Stimulated activated CD8-positive, alpha-beta memory T cell treated with anti-CD3 and anti-CD28 coated beads, Interleukin-12 subunit alpha, Interleukin-12 subunit beta, amount 100 ng/mL, for 1 hour (primary cell): ENCODE data around the gene NDC80.
A peak's percentile ranks its signal among the peaks of the same experiment; 100 is the strongest.
"Not testable (repeated sequence)": the region's sequence is repeated elsewhere in the genome, so short reads cannot be mapped to it uniquely, and the experiment has no call there.

Experiments
- DNase-seq: peaks from one replicate; pipeline ENCODE4 v3.0.0-alpha.2; 2020; ENCODE audit warnings: low read depth

The NDC80 gene

GRCh38 chr18:2571200-2572170, at the start of gene NDC80, which contains the start of gene METTL4:
NDC80 (plus strand) TSS chr18:2571557; CDS start chr18:2572986, 1,429 bp downstream.
METTL4 (minus strand) TSS chr18:2571505; CDS start chr18:2567216, 4,289 bp downstream.
- DNase-seq = peak; percentile 76

- no peak for DNase-seq
Measured at GRCh38 chr18:2522112-2522511, 49.2 kb upstream of the NDC80 start.

GRCh38 chr18:2524794-2525198, 46.6 kb upstream of the NDC80 start:
- DNase-seq = not testable (repeated sequence)

GRCh38 chr18:2526329-2526728, 45.0 kb upstream of the NDC80 start:
- no peak for DNase-seq

- no peak for DNase-seq
Measured at GRCh38 chr18:2529154-2529553, 42.2 kb upstream of the NDC80 start.

GRCh38 chr18:2531751-2532150, 39.6 kb upstream of the NDC80 start:
- no peak for DNase-seq

GRCh38 chr18:2532797-2533196, 38.6 kb upstream of the NDC80 start:
- DNase-seq = no peak

- no peak for DNase-seq
Measured at GRCh38 chr18:2534906-2535305, 36.5 kb upstream of the NDC80 start.

- DNase-seq = no peak
Measured at GRCh38 chr18:2535419-2535910, 35.9 kb upstream of the NDC80 start.

- no peak for DNase-seq
Measured at GRCh38 chr18:2536063-2536462, 35.3 kb upstream of the NDC80 start.

- no peak for DNase-seq
Measured at GRCh38 chr18:2536493-2536892, 34.9 kb upstream of the NDC80 start.

- no peak for DNase-seq
Measured at GRCh38 chr18:2537296-2537695, 34.1 kb upstream of the NDC80 start.

- no peak for DNase-seq
Measured at GRCh38 chr18:2538236-2538635, 33.1 kb upstream of the NDC80 start.

GRCh38 chr18:2538844-2539243, 32.5 kb upstream of the NDC80 start:
- DNase-seq = no peak

GRCh38 chr18:2540575-2540974, 30.8 kb upstream of the NDC80 start:
- DNase-seq = no peak

- not testable (repeated sequence) for DNase-seq
Measured at GRCh38 chr18:2541925-2542563, 29.3 kb upstream of the NDC80 start.

GRCh38 chr18:2545155-2545554, 26.2 kb upstream of the NDC80 start:
- DNase-seq = no peak

GRCh38 chr18:2547477-2548087, 23.8 kb upstream of the NDC80 start:
- no peak for DNase-seq

- no peak for DNase-seq
Measured at GRCh38 chr18:2549462-2549861, 21.9 kb upstream of the NDC80 start.

GRCh38 chr18:2551425-2551824, 19.9 kb upstream of the NDC80 start:
- DNase-seq = no peak

GRCh38 chr18:2554696-2555095, 16.7 kb upstream of the NDC80 start:
- DNase-seq = no peak

- no peak for DNase-seq
Measured at GRCh38 chr18:2555895-2556294, 15.5 kb upstream of the NDC80 start.

- DNase-seq = no peak
Measured at GRCh38 chr18:2557536-2557935, 13.8 kb upstream of the NDC80 start.
